ENCODE data around the gene BCAS3.

GRCh38 chr17:61168506-61168905 lies 490.9 kb downstream of the BCAS3 start:
- TF ChIP-seq CTCF (conservative IDR thresholded peaks at IDR 0.05), result no peak
- no peak for TF ChIP-seq ZFX (IDR thresholded peaks at IDR 0.05)

Data from C4-2B (cell line).